Liver (tissue), 9 donors: ENCODE results near the gene SMPD3. TPM values are rescaled to one million over a fixed set of nuclear protein-coding genes. Genes with fewer than 3 reads are reported as not detected.

ENCODE experiments used
- DNase-seq: peaks from one replicate; pipeline ENCODE4 v3.0.0-alpha.2; 2017; ENCODE audit warnings: low spot score
- H3K27ac ChIP-seq, 2 donors: one replicate each; pipeline ENCODE4 v1.7.0; 2013; ENCODE audit warnings: inconsistent platforms in 2 of 2, low read length in 2 of 2, control low read depth in 1 of 2, low read depth in 1 of 2, mild to moderate bottlenecking in 1 of 2
- H3K27me3 ChIP-seq, 4 donors: one replicate each; pipeline versions ENCODE4 v1.6.1 to v1.7.0; 2013; ENCODE audit warnings: low read length in 3 of 4, inconsistent platforms in 1 of 4, mild to moderate bottlenecking in 1 of 4, moderate library complexity in 1 of 4; ENCODE audit not compliant: control insufficient read depth in 4 of 4, insufficient read depth in 4 of 4
- H3K36me3 ChIP-seq, 4 donors: one replicate each; pipeline versions ENCODE4 v1.6.1 to v1.7.0; 2013; ENCODE audit warnings: low read length in 3 of 4, mild to moderate bottlenecking in 3 of 4, low read depth in 1 of 4, moderate library complexity in 1 of 4; ENCODE audit not compliant: control insufficient read depth in 4 of 4, insufficient read depth in 3 of 4
- H3K4me1 ChIP-seq, 4 donors: one replicate each; pipeline versions ENCODE4 v1.6.1 to v1.7.0; 2013; ENCODE audit warnings: low read length in 3 of 4, mild to moderate bottlenecking in 3 of 4, moderate library complexity in 1 of 4; ENCODE audit not compliant: control insufficient read depth in 4 of 4, insufficient read depth in 4 of 4
- H3K4me3 ChIP-seq, 3 donors: one replicate each; pipeline versions ENCODE4 v1.6.1 to v1.7.0; 2013; ENCODE audit warnings: low read length in 3 of 3, control low read depth in 1 of 3, low read depth in 1 of 3, mild to moderate bottlenecking in 1 of 3
- H3K9ac ChIP-seq, 2 donors: one replicate each; pipeline ENCODE4 v1.7.0; 2013; ENCODE audit warnings: low read length in 2 of 2, mild to moderate bottlenecking in 2 of 2, moderate library complexity in 2 of 2, control low read depth in 1 of 2, low read depth in 1 of 2
- H3K9me3 ChIP-seq, 4 donors: one replicate each; pipeline versions ENCODE4 v1.6.1 to v1.7.0; 2013; ENCODE audit warnings: low read length in 3 of 4; ENCODE audit not compliant: control insufficient read depth in 4 of 4
- CTCF ChIP-seq: fragments of 150-350 bp; IDR thresholded peaks from 2 replicates; pipeline ENCODE4 v1.5.1; 2017; ENCODE audit warnings: improper control_type of control experiment, low read depth, low read length; ENCODE audit not compliant: missing input control
- EGR1 ChIP-seq, 2 donors: IDR thresholded peaks; 2 replicates each; pipeline ENCODE4 v1.6.1; 2016 to 2018; ENCODE audit warnings: antibody characterized with exemption in 2 of 2, low read depth in 2 of 2
- FOXA1 ChIP-seq: IDR thresholded peaks from 2 replicates; pipeline ENCODE4 v1.6.1; 2016; ENCODE audit warnings: antibody characterized with exemption
- GABPA ChIP-seq, 2 donors: IDR thresholded peaks in 1 of 2; conservative IDR thresholded peaks in 1 of 2; 2 replicates each; pipeline ENCODE4 v1.6.1; 2016; ENCODE audit warnings: antibody characterized with exemption in 2 of 2, mild to moderate bottlenecking in 1 of 2, moderate library complexity in 1 of 2
- HNF4A ChIP-seq, 2 donors: conservative IDR thresholded peaks; 2 replicates each; pipeline ENCODE4 v1.6.1; 2016; ENCODE audit warnings: antibody characterized with exemption in 2 of 2, mild to moderate bottlenecking in 2 of 2
- HNF4G ChIP-seq: IDR thresholded peaks from 2 replicates; pipeline ENCODE4 v1.6.1; 2016; ENCODE audit warnings: antibody characterized with exemption
- JUND ChIP-seq, 2 donors: IDR thresholded peaks; 2 replicates each; pipeline ENCODE4 v1.6.1; 2016; ENCODE audit warnings: antibody characterized with exemption in 2 of 2
- MAX ChIP-seq: IDR thresholded peaks from 2 replicates; pipeline ENCODE4 v1.6.1; 2016; ENCODE audit warnings: antibody characterized with exemption
- RAD21 ChIP-seq, 2 donors: IDR thresholded peaks; 2 replicates each; pipeline ENCODE4 v1.6.1; 2016; ENCODE audit warnings: antibody characterized with exemption in 2 of 2, mild to moderate bottlenecking in 2 of 2
- REST ChIP-seq: IDR thresholded peaks from 2 replicates; pipeline ENCODE4 v1.6.1; 2016; ENCODE audit warnings: antibody characterized with exemption, mild to moderate bottlenecking
- SP1 ChIP-seq: IDR thresholded peaks from 2 replicates; pipeline ENCODE4 v1.6.1; 2018; ENCODE audit warnings: antibody characterized with exemption, mild to moderate bottlenecking
- YY1 ChIP-seq: IDR thresholded peaks from 2 replicates; pipeline ENCODE4 v1.6.1; 2016; ENCODE audit warnings: antibody characterized with exemption, mild to moderate bottlenecking
- ZBTB33 ChIP-seq: IDR thresholded peaks from 2 replicates; pipeline ENCODE4 v1.6.1; 2016; ENCODE audit warnings: antibody characterized with exemption
- WGBS: extraction: QIAGEN DNeasy Blood & Tissue Kit; methylation state at CpG from one replicate; pipeline ENCODE4 v1.1.7; 2013; 5-methylcytosine and 5-hydroxymethylcytosine counted together
- polyA plus RNA-seq, 2 donors: library from polyadenylated mRNA; stranded (reverse) in 1 of 2; unstranded in 1 of 2; fragments of 200-250 nt in 1 of 2; fragments of >200 nt in 1 of 2; fragmentation: Nextera tagmentation in 1 of 2; extraction: Ambion mirVana in 1 of 2; gene quantifications; one replicate each; pipeline versions ENCODE4 v1.2.1 to v1.2.3, GENCODE V29; 2013 to 2015
- total RNA-seq, 2 donors: library from RNA; depleted of rRNA; stranded (reverse); fragments of >200 nt; gene quantifications; one replicate each; pipeline ENCODE4 v1.2.3, GENCODE V29; 2014
- donor health status: healthy.
- donor health status: healthy.
- donor health status: healthy.
- donor health status: healthy.
- donor health status: healthy.

The SMPD3 gene
- total and polyA plus RNA-seq, 4 donors: 0.33 to 10.6 (median 2.7) TPM

GRCh38 chr16:68481636-68482035 lies 33.3 kb upstream of the SMPD3 start (continued):
- TF ChIP-seq REST: no peak

- Histone ChIP-seq H3K36me3 (no peaks in the 10 kb centered on the region), H3K9ac (no peak overlapping the region), H3K9me3 (no peaks in the 10 kb centered on the region), H3K27ac (no peak overlapping the region), H3K4me1 (peaks cover 5 to 34% (median 29%) of the 10 kb centered on the region in 4 donors), H3K27me3 (no peaks in the 10 kb centered on the region), H3K4me3 (no peak overlapping the region)
- no peak for DNase-seq
- TF ChIP-seq HNF4A (conservative IDR thresholded peaks at IDR 0.05) (peak in 1 of 2 donors; percentile 25), REST (no peak), FOXA1 (no peak)
- WGBS: 91% methylated on average over 6 of the region's 6 CpGs
Measured at GRCh38 chr16:68480084-68480995, 32.0 kb upstream of the SMPD3 start.

GRCh38 chr16:68479271-68479670 lies 31.0 kb upstream of the SMPD3 start:
- no peak for DNase-seq
- Histone ChIP-seq H3K27me3 (no peaks in the 10 kb centered on the region), H3K4me1 (peaks cover 5 to 35% (median 31%) of the 10 kb centered on the region in 4 donors), H3K36me3 (no peaks in the 10 kb centered on the region), H3K27ac (no peak overlapping the region), H3K9ac (no peak overlapping the region), H3K9me3 (no peaks in the 10 kb centered on the region), H3K4me3 (no peak overlapping the region)
- WGBS: 84% methylated on average over 2 of the region's 2 CpGs
- TF ChIP-seq SP1: no peak
- TF ChIP-seq YY1: no peak
- TF ChIP-seq EGR1 (IDR thresholded peaks at IDR 0.05; ENCODE audit: low read depth in 2 of 2): no peak
- no peak for TF ChIP-seq HNF4G
- no peak for TF ChIP-seq RAD21 (IDR thresholded peaks at IDR 0.05)
- no peak for TF ChIP-seq GABPA (IDR thresholded peaks at IDR 0.05 in 1 of 2, conservative IDR thresholded peaks at IDR 0.05 in 1 of 2)
- TF ChIP-seq MAX: no peak
- no peak for TF ChIP-seq ZBTB33
- no peak for TF ChIP-seq REST
- no peak for TF ChIP-seq JUND (IDR thresholded peaks at IDR 0.05)
- no peak for TF ChIP-seq CTCF
